Liver (tissue), 9 donors: Measurements from ENCODE around the gene ADGRV1. TPM values are rescaled to one million over a fixed set of nuclear protein-coding genes. Genes with fewer than 3 reads are reported as not detected.

Source experiments
- DNase-seq: peaks from one replicate; pipeline ENCODE4 v3.0.0-alpha.2; 2017; ENCODE audit warnings: low spot score
- H3K27ac ChIP-seq, 2 donors: one replicate each; pipeline ENCODE4 v1.7.0; 2013; ENCODE audit warnings: inconsistent platforms in 2 of 2, low read length in 2 of 2, control low read depth in 1 of 2, low read depth in 1 of 2, mild to moderate bottlenecking in 1 of 2
- H3K27me3 ChIP-seq, 4 donors: one replicate each; pipeline versions ENCODE4 v1.6.1 to v1.7.0; 2013; ENCODE audit warnings: low read length in 3 of 4, inconsistent platforms in 1 of 4, mild to moderate bottlenecking in 1 of 4, moderate library complexity in 1 of 4; ENCODE audit not compliant: control insufficient read depth in 4 of 4, insufficient read depth in 4 of 4
- H3K36me3 ChIP-seq, 4 donors: one replicate each; pipeline versions ENCODE4 v1.6.1 to v1.7.0; 2013; ENCODE audit warnings: low read length in 3 of 4, mild to moderate bottlenecking in 3 of 4, low read depth in 1 of 4, moderate library complexity in 1 of 4; ENCODE audit not compliant: control insufficient read depth in 4 of 4, insufficient read depth in 3 of 4
- H3K4me1 ChIP-seq, 4 donors: one replicate each; pipeline versions ENCODE4 v1.6.1 to v1.7.0; 2013; ENCODE audit warnings: low read length in 3 of 4, mild to moderate bottlenecking in 3 of 4, moderate library complexity in 1 of 4; ENCODE audit not compliant: control insufficient read depth in 4 of 4, insufficient read depth in 4 of 4
- H3K4me3 ChIP-seq, 3 donors: one replicate each; pipeline versions ENCODE4 v1.6.1 to v1.7.0; 2013; ENCODE audit warnings: low read length in 3 of 3, control low read depth in 1 of 3, low read depth in 1 of 3, mild to moderate bottlenecking in 1 of 3
- H3K9ac ChIP-seq, 2 donors: one replicate each; pipeline ENCODE4 v1.7.0; 2013; ENCODE audit warnings: low read length in 2 of 2, mild to moderate bottlenecking in 2 of 2, moderate library complexity in 2 of 2, control low read depth in 1 of 2, low read depth in 1 of 2
- H3K9me3 ChIP-seq, 4 donors: one replicate each; pipeline versions ENCODE4 v1.6.1 to v1.7.0; 2013; ENCODE audit warnings: low read length in 3 of 4; ENCODE audit not compliant: control insufficient read depth in 4 of 4
- ATF3 ChIP-seq: IDR thresholded peaks from 2 replicates; pipeline ENCODE4 v1.6.1; 2016; ENCODE audit warnings: antibody characterized with exemption
- CTCF ChIP-seq: fragments of 150-350 bp; IDR thresholded peaks from 2 replicates; pipeline ENCODE4 v1.5.1; 2017; ENCODE audit warnings: improper control_type of control experiment, low read depth, low read length; ENCODE audit not compliant: missing input control
- EGR1 ChIP-seq, 2 donors: IDR thresholded peaks; 2 replicates each; pipeline ENCODE4 v1.6.1; 2016 to 2018; ENCODE audit warnings: antibody characterized with exemption in 2 of 2, low read depth in 2 of 2
- FOXA1 ChIP-seq: IDR thresholded peaks from 2 replicates; pipeline ENCODE4 v1.6.1; 2016; ENCODE audit warnings: antibody characterized with exemption
- FOXA2 ChIP-seq: IDR thresholded peaks from 2 replicates; pipeline ENCODE4 v1.6.1; 2016; ENCODE audit warnings: antibody characterized with exemption
- GABPA ChIP-seq, 2 donors: IDR thresholded peaks in 1 of 2; conservative IDR thresholded peaks in 1 of 2; 2 replicates each; pipeline ENCODE4 v1.6.1; 2016; ENCODE audit warnings: antibody characterized with exemption in 2 of 2, mild to moderate bottlenecking in 1 of 2, moderate library complexity in 1 of 2
- HNF4A ChIP-seq, 2 donors: conservative IDR thresholded peaks; 2 replicates each; pipeline ENCODE4 v1.6.1; 2016; ENCODE audit warnings: antibody characterized with exemption in 2 of 2, mild to moderate bottlenecking in 2 of 2
- HNF4G ChIP-seq: IDR thresholded peaks from 2 replicates; pipeline ENCODE4 v1.6.1; 2016; ENCODE audit warnings: antibody characterized with exemption
- JUND ChIP-seq, 2 donors: IDR thresholded peaks; 2 replicates each; pipeline ENCODE4 v1.6.1; 2016; ENCODE audit warnings: antibody characterized with exemption in 2 of 2
- MAX ChIP-seq: IDR thresholded peaks from 2 replicates; pipeline ENCODE4 v1.6.1; 2016; ENCODE audit warnings: antibody characterized with exemption
- NR2F2 ChIP-seq: IDR thresholded peaks from 2 replicates; pipeline ENCODE4 v1.6.1; 2016; ENCODE audit warnings: antibody characterized with exemption
- RAD21 ChIP-seq, 2 donors: IDR thresholded peaks; 2 replicates each; pipeline ENCODE4 v1.6.1; 2016; ENCODE audit warnings: antibody characterized with exemption in 2 of 2, mild to moderate bottlenecking in 2 of 2
- REST ChIP-seq: IDR thresholded peaks from 2 replicates; pipeline ENCODE4 v1.6.1; 2016; ENCODE audit warnings: antibody characterized with exemption, mild to moderate bottlenecking
- RXRA ChIP-seq, 2 donors: IDR thresholded peaks; 2 replicates each; pipeline ENCODE4 v1.6.1; 2017 to 2018; ENCODE audit warnings: antibody characterized with exemption in 2 of 2, mild to moderate bottlenecking in 1 of 2
- SP1 ChIP-seq: IDR thresholded peaks from 2 replicates; pipeline ENCODE4 v1.6.1; 2018; ENCODE audit warnings: antibody characterized with exemption, mild to moderate bottlenecking
- TAF1 ChIP-seq: conservative IDR thresholded peaks from 2 replicates; pipeline ENCODE4 v1.6.1; 2016; ENCODE audit warnings: antibody characterized with exemption, mild to moderate bottlenecking
- YY1 ChIP-seq: IDR thresholded peaks from 2 replicates; pipeline ENCODE4 v1.6.1; 2016; ENCODE audit warnings: antibody characterized with exemption, mild to moderate bottlenecking
- ZBTB33 ChIP-seq: IDR thresholded peaks from 2 replicates; pipeline ENCODE4 v1.6.1; 2016; ENCODE audit warnings: antibody characterized with exemption
- WGBS: extraction: QIAGEN DNeasy Blood & Tissue Kit; methylation state at CpG from one replicate; pipeline ENCODE4 v1.1.7; 2013; 5-methylcytosine and 5-hydroxymethylcytosine counted together
- polyA plus RNA-seq, 2 donors: library from polyadenylated mRNA; stranded (reverse) in 1 of 2; unstranded in 1 of 2; fragments of 200-250 nt in 1 of 2; fragments of >200 nt in 1 of 2; fragmentation: Nextera tagmentation in 1 of 2; extraction: Ambion mirVana in 1 of 2; gene quantifications; one replicate each; pipeline versions ENCODE4 v1.2.1 to v1.2.3, GENCODE V29; 2013 to 2015
- total RNA-seq, 2 donors: library from RNA; depleted of rRNA; stranded (reverse); fragments of >200 nt; gene quantifications; one replicate each; pipeline ENCODE4 v1.2.3, GENCODE V29; 2014
- donor health status: healthy.
- donor health status: healthy.
- donor health status: healthy.
- donor health status: healthy.
- donor health status: healthy.

ADGRV1 gene
- total and polyA plus RNA-seq, 4 donors, result 5.1 to 15.5 (median 9.6) TPM

- no peaks in the 10 kb centered on the region for H3K36me3 ChIP-seq
- H3K9ac ChIP-seq, result no peak overlapping the region
- TF ChIP-seq FOXA1, result no peak
- no peak for TF ChIP-seq TAF1
- TF ChIP-seq NR2F2, result no peak
- TF ChIP-seq REST, result no peak
- TF ChIP-seq FOXA2, result no peak
- TF ChIP-seq EGR1 (IDR thresholded peaks at IDR 0.05; ENCODE audit: low read depth in 2 of 2), result no peak
- no peak for TF ChIP-seq SP1
- TF ChIP-seq HNF4A (conservative IDR thresholded peaks at IDR 0.05), result no peak
- no peak for TF ChIP-seq YY1
- TF ChIP-seq JUND (IDR thresholded peaks at IDR 0.05), result no peak
- TF ChIP-seq CTCF, result no peak
- TF ChIP-seq ZBTB33, result no peak
- TF ChIP-seq RAD21 (IDR thresholded peaks at IDR 0.05), result no peak
- TF ChIP-seq HNF4G, result no peak
- TF ChIP-seq GABPA (IDR thresholded peaks at IDR 0.05 in 1 of 2, conservative IDR thresholded peaks at IDR 0.05 in 1 of 2), result no peak
- TF ChIP-seq ATF3, result no peak
- TF ChIP-seq MAX, result no peak
- no peak for TF ChIP-seq RXRA (IDR thresholded peaks at IDR 0.05)
- H3K4me1 ChIP-seq, result no peaks in the 10 kb centered on the region
- no peak overlapping the region for H3K27ac ChIP-seq
- H3K4me3 ChIP-seq, result no peak overlapping the region
- no peaks in the 10 kb centered on the region for H3K9me3 ChIP-seq
- 40% methylated on average over 1 of the region's 1 CpG for WGBS
- H3K27me3 ChIP-seq, result no peaks in the 10 kb centered on the region
- DNase-seq, result no peak
Measured at GRCh38 chr5:91058155-91058554, 499.6 kb downstream of the ADGRV1 start.
